GM20000 (cell line): ENCODE measurements around the gene FCRLB.
A peak's percentile ranks its signal among the peaks of the same experiment; 100 is the strongest.
"Not testable (repeated sequence)": the region's sequence is repeated elsewhere in the genome, so short reads cannot be mapped to it uniquely, and the experiment has no call there.

Experiments used
- DNase-seq: peaks from one replicate; pipeline ENCODE4 v3.0.0; 2012; ENCODE audit warnings: low spot score
- CTCF ChIP-seq: IDR thresholded peaks from 2 replicates; pipeline ENCODE4 v1.5.1; 2012; ENCODE audit warnings: mild to moderate bottlenecking, control low read depth; ENCODE audit errors: extremely low read depth, missing control alignments

Gene FCRLB

GRCh38 chr1:161722406-161722805 is 1.1 kb downstream of the FCRLB start:
- DNase-seq = no peak
- TF ChIP-seq CTCF = no peak

GRCh38 chr1:161723459-161724141 is 2.3 kb downstream of the FCRLB start:
- TF ChIP-seq CTCF = no peak
- DNase-seq = no peak

GRCh38 chr1:161725258-161725907 is 4.0 kb downstream of the FCRLB start:
- DNase-seq = not testable (repeated sequence)

GRCh38 chr1:161725908-161726472 is 4.6 kb downstream of the FCRLB start:
- no peak for TF ChIP-seq CTCF
- peak; percentile 36 for DNase-seq

- DNase-seq = peak; percentile 90
- no peak for TF ChIP-seq CTCF
Observed at GRCh38 chr1:161726473-161727255, 5.3 kb downstream of the FCRLB start.

GRCh38 chr1:161727256-161727924 is 6.0 kb downstream of the FCRLB start:
- TF ChIP-seq CTCF = no peak
- peak; percentile 38 for DNase-seq

GRCh38 chr1:161728376-161729226 is 7.3 kb downstream of the FCRLB start:
- no peak for DNase-seq
- no peak for TF ChIP-seq CTCF
